GM12878 (cell line): ENCODE data around the gene S1PR2. TPM values are rescaled to one million over a fixed set of nuclear protein-coding genes. Genes with fewer than 3 reads are reported as not detected.

Experiments
- IKZF2 ChIP-seq, 2 experiments: fragments of 450-650 bp; IDR thresholded peaks; 2 replicates each; pipeline ENCODE4 v1.6.1; 2017; ENCODE audit warnings: mild to moderate bottlenecking in 2 of 2, moderate library complexity in 2 of 2
- JUNB ChIP-seq: IDR thresholded peaks from 2 replicates; pipeline ENCODE4 v1.6.1; 2016; ENCODE audit warnings: antibody characterized with exemption, mild to moderate bottlenecking
- RELB ChIP-seq: fragments of 450-650 bp; IDR thresholded peaks from 2 replicates; pipeline ENCODE4 v1.6.1; 2017; ENCODE audit warnings: low read depth, mild to moderate bottlenecking, moderate library complexity
- WRNIP1 ChIP-seq: IDR thresholded peaks from 2 replicates; pipeline ENCODE4 v1.6.1; 2011; ENCODE audit warnings: low read depth, low read length, improper control_type of control experiment, borderline replicate concordance
- polyA plus RNA-seq, 11 experiments: library from polyadenylated mRNA; depleted of rRNA in 4 of 11; unstranded in 6 of 11; stranded (reverse) in 5 of 11; fragments of >200 nt; fragmentation: Nextera tagmentation in 4 of 11; fragmentation: Illumina TruSeq in 1 of 11; extraction: Ambion mirVana in 4 of 11; extraction: Trizol in 1 of 11; gene quantifications; 1 replicate in 1 of 11; 2 replicates in 10 of 11; pipeline versions ENCODE4 v1.2.1 to v1.2.3, GENCODE V29; 2011 to 2016; ENCODE audit warnings: inconsistent platforms in 2 of 11, missing spikeins in 2 of 11, low read depth in 1 of 11
- total RNA-seq, 4 experiments: library from RNA; depleted of rRNA in 3 of 4; stranded (reverse); fragments of >200 nt in 3 of 4; fragmentation: Illumina TruSeq in 1 of 4; extraction: Trizol in 1 of 4; gene quantifications; 2 replicates each; pipeline versions ENCODE4 v1.2.1 to v1.2.3, GENCODE V29; 2013 to 2021
- TF ChIP-seq, protein P1 (sequence below): IDR thresholded peaks from 2 replicates; pipeline ENCODE4 v1.6.1; 2011; ENCODE audit warnings: borderline replicate concordance, low read depth, mild to moderate bottlenecking, moderate library complexity, low read length; ENCODE audit not compliant: insufficient read depth, poor library complexity, severe bottlenecking
- TF ChIP-seq, protein P2 (sequence below): fragments of 450-650 bp; IDR thresholded peaks from 2 replicates; pipeline ENCODE4 v1.6.1; 2016; ENCODE audit warnings: mild to moderate bottlenecking, moderate library complexity, borderline replicate concordance

The S1PR2 gene
- total and polyA plus RNA-seq, 10 of the 15 experiments (the other 5 are each of a cell fraction or from before 2014, with no cell fraction given) = 4.9 to 26.8 (median 11.6) TPM

DNA sequence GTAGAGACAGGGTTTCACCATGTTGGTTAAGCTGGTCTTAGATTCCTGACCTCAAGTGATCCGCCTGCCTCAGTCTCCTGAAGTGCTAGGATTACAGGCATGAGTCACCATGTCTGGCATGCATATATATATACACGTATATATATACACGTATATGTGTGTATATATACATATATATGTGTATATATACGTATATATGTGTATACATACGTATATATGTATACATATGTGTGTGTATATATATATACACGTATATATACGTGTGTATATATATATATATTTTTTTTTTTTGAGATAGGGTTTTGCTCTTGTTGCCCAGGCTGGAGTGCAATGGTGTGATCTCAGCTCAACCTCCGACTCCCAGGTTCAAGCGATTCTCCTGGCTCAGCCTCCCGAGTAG, 48.3 kb downstream of the S1PR2 start (continued):
- TF ChIP-seq RELB = no peak
- no peak for TF ChIP-seq WRNIP1
- no peak for TF ChIP-seq IKZF2 (IDR thresholded peaks at IDR 0.05)
- TF ChIP-seq, protein P1, sequence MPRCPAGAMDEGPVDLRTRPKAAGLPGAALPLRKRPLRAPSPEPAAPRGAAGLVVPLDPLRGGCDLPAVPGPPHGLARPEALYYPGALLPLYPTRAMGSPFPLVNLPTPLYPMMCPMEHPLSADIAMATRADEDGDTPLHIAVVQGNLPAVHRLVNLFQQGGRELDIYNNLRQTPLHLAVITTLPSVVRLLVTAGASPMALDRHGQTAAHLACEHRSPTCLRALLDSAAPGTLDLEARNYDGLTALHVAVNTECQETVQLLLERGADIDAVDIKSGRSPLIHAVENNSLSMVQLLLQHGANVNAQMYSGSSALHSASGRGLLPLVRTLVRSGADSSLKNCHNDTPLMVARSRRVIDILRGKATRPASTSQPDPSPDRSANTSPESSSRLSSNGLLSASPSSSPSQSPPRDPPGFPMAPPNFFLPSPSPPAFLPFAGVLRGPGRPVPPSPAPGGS = no peak
- no peak for TF ChIP-seq JUNB
- TF ChIP-seq, protein P2, sequence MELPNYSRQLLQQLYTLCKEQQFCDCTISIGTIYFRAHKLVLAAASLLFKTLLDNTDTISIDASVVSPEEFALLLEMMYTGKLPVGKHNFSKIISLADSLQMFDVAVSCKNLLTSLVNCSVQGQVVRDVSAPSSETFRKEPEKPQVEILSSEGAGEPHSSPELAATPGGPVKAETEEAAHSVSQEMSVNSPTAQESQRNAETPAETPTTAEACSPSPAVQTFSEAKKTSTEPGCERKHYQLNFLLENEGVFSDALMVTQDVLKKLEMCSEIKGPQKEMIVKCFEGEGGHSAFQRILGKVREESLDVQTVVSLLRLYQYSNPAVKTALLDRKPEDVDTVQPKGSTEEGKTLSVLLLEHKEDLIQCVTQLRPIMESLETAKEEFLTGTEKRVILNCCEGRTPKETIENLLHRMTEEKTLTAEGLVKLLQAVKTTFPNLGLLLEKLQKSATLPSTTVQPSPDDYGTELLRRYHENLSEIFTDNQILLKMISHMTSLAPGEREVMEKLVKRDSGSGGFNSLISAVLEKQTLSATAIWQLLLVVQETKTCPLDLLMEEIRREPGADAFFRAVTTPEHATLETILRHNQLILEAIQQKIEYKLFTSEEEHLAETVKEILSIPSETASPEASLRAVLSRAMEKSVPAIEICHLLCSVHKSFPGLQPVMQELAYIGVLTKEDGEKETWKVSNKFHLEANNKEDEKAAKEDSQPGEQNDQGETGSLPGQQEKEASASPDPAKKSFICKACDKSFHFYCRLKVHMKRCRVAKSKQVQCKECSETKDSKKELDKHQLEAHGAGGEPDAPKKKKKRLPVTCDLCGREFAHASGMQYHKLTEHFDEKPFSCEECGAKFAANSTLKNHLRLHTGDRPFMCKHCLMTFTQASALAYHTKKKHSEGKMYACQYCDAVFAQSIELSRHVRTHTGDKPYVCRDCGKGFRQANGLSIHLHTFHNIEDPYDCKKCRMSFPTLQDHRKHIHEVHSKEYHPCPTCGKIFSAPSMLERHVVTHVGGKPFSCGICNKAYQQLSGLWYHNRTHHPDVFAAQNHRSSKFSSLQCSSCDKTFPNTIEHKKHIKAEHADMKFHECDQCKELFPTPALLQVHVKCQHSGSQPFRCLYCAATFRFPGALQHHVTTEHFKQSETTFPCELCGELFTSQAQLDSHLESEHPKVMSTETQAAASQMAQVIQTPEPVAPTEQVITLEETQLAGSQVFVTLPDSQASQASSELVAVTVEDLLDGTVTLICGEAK = no peak
